Measurements from ENCODE around the gene GTF2H4. TPM values are rescaled to one million over a fixed set of nuclear protein-coding genes. Genes with fewer than 3 reads are reported as not detected.

The GTF2H4 gene
- total and polyA plus RNA-seq, 3 donors from 2014 or later: 23.0 to 38.1 (median 30.6) TPM

DNA sequence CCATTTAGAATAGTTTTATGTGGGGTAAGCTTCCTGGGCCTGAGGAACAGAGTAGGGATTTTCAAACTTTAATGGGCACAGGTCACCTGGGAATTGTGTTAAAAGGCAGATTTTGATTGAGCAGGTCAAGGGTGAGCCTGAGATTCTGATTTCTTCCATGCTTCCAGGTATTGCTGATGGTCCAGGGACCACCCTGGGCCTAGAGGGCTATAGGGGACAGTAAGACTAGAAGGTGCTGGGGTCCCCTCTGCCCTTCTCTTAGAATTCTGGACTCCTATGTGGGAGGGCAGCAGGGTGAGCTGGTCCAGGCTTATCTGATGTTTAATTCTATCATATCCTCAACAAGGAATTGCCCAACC, 21.1 kb upstream of the GTF2H4 start:
- Histone ChIP-seq H3K36me3 (ENCODE audit: low read depth, missing control alignments) (no peaks in the 10 kb centered on the region), H3K4me3 (no peak overlapping the region), H3K27ac (peak overlapping the region in 1 of 2 donors; percentile 60), H3K9me3 (no peaks in the 10 kb centered on the region), H3K4me1 (peaks cover 41% of the 10 kb centered on the region), H3K27me3 (no peaks in the 10 kb centered on the region)
- no peak for DNase-seq
- TF ChIP-seq, protein P1, sequence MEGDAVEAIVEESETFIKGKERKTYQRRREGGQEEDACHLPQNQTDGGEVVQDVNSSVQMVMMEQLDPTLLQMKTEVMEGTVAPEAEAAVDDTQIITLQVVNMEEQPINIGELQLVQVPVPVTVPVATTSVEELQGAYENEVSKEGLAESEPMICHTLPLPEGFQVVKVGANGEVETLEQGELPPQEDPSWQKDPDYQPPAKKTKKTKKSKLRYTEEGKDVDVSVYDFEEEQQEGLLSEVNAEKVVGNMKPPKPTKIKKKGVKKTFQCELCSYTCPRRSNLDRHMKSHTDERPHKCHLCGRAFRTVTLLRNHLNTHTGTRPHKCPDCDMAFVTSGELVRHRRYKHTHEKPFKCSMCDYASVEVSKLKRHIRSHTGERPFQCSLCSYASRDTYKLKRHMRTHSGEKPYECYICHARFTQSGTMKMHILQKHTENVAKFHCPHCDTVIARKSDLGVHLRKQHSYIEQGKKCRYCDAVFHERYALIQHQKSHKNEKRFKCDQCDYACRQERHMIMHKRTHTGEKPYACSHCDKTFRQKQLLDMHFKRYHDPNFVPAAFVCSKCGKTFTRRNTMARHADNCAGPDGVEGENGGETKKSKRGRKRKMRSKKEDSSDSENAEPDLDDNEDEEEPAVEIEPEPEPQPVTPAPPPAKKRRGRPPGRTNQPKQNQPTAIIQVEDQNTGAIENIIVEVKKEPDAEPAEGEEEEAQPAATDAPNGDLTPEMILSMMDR (IDR thresholded peaks at IDR 0.05): no peak
- no peak for TF ChIP-seq POLR2A (IDR thresholded peaks at IDR 0.05)
- intact Hi-C loops (cut with DNase I; ENCODE audit: low total_unique reads): no loop called here

DNA sequence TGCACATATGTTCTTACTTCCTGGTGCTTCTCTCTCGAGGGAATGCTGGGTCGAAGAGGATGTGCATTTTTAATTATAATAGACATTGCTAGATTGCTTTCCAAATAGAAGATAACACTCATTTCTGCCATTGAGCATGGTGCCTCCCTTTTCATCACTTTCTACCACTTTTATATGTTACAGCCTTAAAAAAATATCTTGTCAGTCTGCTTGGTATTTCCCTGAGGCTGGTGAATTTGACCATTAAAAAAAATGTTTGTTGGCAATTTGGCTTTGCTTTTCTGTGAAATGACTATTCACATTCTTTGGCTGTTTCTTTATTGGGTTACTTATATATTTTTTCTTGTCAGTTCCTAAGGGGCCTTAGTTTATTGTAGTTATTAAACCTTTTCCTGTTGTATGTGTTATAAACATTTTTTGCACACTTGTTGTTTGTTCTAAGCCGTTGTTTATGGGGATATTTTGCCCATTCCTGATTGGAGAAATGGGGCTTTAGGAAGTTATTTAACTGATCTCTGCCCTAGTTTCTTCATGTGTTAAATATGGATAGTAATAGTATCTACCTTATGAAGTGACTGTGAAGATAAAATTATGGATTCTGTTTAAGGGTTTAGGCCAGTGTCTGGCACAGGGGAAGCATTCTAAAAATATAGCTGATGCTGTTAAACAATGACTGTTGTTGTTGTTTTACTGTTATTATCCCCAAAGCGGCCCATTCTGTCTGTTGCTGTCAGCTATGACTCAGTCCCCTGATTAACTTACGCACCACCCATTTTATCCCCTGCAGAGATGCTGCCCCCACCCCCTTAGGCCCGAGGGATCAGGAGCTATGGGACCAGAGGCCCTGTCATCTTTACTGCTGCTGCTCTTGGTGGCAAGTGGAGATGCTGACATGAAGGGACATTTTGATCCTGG, 19.8 kb upstream of the GTF2H4 start:
- DNase-seq: no peak
- Histone ChIP-seq H3K4me3 (no peak overlapping the region), H3K36me3 (ENCODE audit: low read depth, missing control alignments) (no peaks in the 10 kb centered on the region), H3K4me1 (peaks cover 28% of the 10 kb centered on the region), H3K27me3 (no peaks in the 10 kb centered on the region), H3K9me3 (no peaks in the 10 kb centered on the region), H3K27ac (no peak overlapping the region)
- TF ChIP-seq POLR2A (IDR thresholded peaks at IDR 0.05): no peak
- TF ChIP-seq, protein P1 (IDR thresholded peaks at IDR 0.05): no peak
- intact Hi-C loops (cut with DNase I; ENCODE audit: low total_unique reads): no loop called here
- 73 to 77% methylated on average over 6 of the region's 6 CpGs for WGBS, 2 donors

DNA sequence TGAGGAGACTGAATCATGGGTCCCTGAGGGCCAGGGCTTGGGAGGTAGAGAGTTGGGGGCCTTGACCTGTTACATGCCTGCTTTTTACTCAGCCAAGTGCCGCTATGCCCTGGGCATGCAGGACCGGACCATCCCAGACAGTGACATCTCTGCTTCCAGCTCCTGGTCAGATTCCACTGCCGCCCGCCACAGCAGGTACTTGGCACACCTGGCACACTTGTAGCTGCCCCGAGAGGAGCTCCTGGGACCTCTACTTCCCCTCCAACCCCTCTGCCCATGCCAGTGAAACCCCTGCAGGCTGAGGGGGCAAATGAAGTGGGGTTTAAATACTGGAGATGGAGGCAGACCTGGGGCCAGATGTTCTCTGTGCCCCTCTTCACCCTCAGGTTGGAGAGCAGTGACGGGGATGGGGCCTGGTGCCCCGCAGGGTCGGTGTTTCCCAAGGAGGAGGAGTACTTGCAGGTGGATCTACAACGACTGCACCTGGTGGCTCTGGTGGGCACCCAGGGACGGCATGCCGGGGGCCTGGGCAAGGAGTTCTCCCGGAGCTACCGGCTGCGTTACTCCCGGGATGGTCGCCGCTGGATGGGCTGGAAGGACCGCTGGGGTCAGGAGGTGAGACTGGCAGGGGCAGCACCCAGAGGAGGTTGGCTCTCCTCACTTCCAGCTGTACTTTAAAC, 19.1 kb upstream of the GTF2H4 start:
- peaks cover 20% of the 10 kb centered on the region for H3K4me1 ChIP-seq
- WGBS, 2 donors: 83 to 86% methylated on average over 18 of the region's 18 CpGs
- H3K4me3 ChIP-seq: no peak overlapping the region
- intact Hi-C loops (cut with DNase I; ENCODE audit: low total_unique reads): no loop called here
- no peak for TF ChIP-seq POLR2A (IDR thresholded peaks at IDR 0.05)
- TF ChIP-seq, protein P1 (IDR thresholded peaks at IDR 0.05): no peak
- no peak for DNase-seq
- H3K27me3 ChIP-seq: no peaks in the 10 kb centered on the region
- no peaks in the 10 kb centered on the region for H3K36me3 ChIP-seq (ENCODE audit: low read depth, missing control alignments)
- H3K27ac ChIP-seq: no peak overlapping the region
- no peaks in the 10 kb centered on the region for H3K9me3 ChIP-seq

DNA sequence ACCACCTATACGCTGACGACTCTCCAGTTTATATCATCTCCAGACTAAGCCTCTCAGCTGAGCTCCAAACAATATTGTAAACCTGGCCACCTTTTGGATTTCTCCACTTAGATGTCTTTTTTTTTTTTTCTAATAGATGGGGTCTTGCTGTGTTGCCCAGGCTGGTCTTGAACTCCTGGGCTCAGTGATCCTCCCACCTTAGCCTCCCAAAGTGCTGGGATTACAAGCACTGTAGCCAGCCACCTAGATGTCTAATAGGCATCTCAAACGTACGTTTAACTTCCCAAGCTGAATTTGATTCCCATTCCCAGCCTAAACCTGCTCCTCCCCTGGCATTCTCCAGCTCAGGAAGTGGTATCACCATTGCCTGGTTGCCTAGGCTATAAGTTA, 18.5 kb upstream of the GTF2H4 start:
- Histone ChIP-seq H3K27ac (no peak overlapping the region), H3K4me3 (no peak overlapping the region), H3K9me3 (no peaks in the 10 kb centered on the region), H3K4me1 (peaks cover 20% of the 10 kb centered on the region), H3K27me3 (no peaks in the 10 kb centered on the region), H3K36me3 (ENCODE audit: low read depth, missing control alignments) (no peaks in the 10 kb centered on the region)
- TF ChIP-seq, protein P1 (IDR thresholded peaks at IDR 0.05): no peak
- TF ChIP-seq POLR2A (IDR thresholded peaks at IDR 0.05): no peak
- 58 to 78% methylated on average over 4 of the region's 4 CpGs for WGBS, 2 donors
- intact Hi-C loops (cut with DNase I; ENCODE audit: low total_unique reads): no loop called here
- DNase-seq: no peak
